ENCODE data around the gene AGRN.

AGRN gene

GRCh38 chr1:1069711-1070676, 50.1 kb downstream of the AGRN start:
- Histone ChIP-seq H3K79me2 (ENCODE audit: insufficient read depth, low read depth) (no peaks in the 10 kb centered on the region), H4K20me1 (ENCODE audit: insufficient read depth) (no peaks in the 10 kb centered on the region), H3K27me3 (ENCODE audit: insufficient read depth, low read depth) (peaks cover 73% of the 10 kb centered on the region), H3K4me3 (IDR thresholded peaks at IDR 0.05; ENCODE audit: insufficient read depth, low read depth, low read length) (no peak overlapping the region), H2AFZ (ENCODE audit: low read depth) (peak overlapping the region; percentile 55; the same call in 1 of the 2 replicates), H3K4me1 (ENCODE audit: low read depth, poor library complexity, severe bottlenecking) (peaks cover 26% of the 10 kb centered on the region), H3K27ac (no peak overlapping the region), H3K9ac (no peak overlapping the region), H3K4me2 (peak overlapping the region; percentile 68), H3K36me3 (ENCODE audit: insufficient read depth) (no peaks in the 10 kb centered on the region)
- TF ChIP-seq, protein P1, sequence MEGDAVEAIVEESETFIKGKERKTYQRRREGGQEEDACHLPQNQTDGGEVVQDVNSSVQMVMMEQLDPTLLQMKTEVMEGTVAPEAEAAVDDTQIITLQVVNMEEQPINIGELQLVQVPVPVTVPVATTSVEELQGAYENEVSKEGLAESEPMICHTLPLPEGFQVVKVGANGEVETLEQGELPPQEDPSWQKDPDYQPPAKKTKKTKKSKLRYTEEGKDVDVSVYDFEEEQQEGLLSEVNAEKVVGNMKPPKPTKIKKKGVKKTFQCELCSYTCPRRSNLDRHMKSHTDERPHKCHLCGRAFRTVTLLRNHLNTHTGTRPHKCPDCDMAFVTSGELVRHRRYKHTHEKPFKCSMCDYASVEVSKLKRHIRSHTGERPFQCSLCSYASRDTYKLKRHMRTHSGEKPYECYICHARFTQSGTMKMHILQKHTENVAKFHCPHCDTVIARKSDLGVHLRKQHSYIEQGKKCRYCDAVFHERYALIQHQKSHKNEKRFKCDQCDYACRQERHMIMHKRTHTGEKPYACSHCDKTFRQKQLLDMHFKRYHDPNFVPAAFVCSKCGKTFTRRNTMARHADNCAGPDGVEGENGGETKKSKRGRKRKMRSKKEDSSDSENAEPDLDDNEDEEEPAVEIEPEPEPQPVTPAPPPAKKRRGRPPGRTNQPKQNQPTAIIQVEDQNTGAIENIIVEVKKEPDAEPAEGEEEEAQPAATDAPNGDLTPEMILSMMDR (conservative IDR thresholded peaks at IDR 0.05; ENCODE audit: low read depth, low read length), result no peak

GRCh38 chr1:1071486-1072298, 51.8 kb downstream of the AGRN start:
- no peak overlapping the region for H3K4me2 ChIP-seq
- H3K4me1 ChIP-seq (ENCODE audit: low read depth, poor library complexity, severe bottlenecking), result peaks cover 26% of the 10 kb centered on the region
- no peaks in the 10 kb centered on the region for H4K20me1 ChIP-seq (ENCODE audit: insufficient read depth)
- no peaks in the 10 kb centered on the region for H3K36me3 ChIP-seq (ENCODE audit: insufficient read depth)
- no peak overlapping the region for H3K4me3 ChIP-seq (IDR thresholded peaks at IDR 0.05; ENCODE audit: insufficient read depth, low read depth, low read length)
- no peak overlapping the region for H3K27ac ChIP-seq
- TF ChIP-seq, protein P1 (conservative IDR thresholded peaks at IDR 0.05; ENCODE audit: low read depth, low read length), result no peak
- H2AFZ ChIP-seq (ENCODE audit: low read depth), result no peak overlapping the region
- no peak overlapping the region for H3K9ac ChIP-seq
- no peaks in the 10 kb centered on the region for H3K79me2 ChIP-seq (ENCODE audit: insufficient read depth, low read depth)
- H3K27me3 ChIP-seq (ENCODE audit: insufficient read depth, low read depth), result peaks cover 63% of the 10 kb centered on the region

- H3K36me3 ChIP-seq (ENCODE audit: insufficient read depth), result no peaks in the 10 kb centered on the region
- H3K27ac ChIP-seq, result no peak overlapping the region
- peaks cover 59% of the 10 kb centered on the region for H3K27me3 ChIP-seq (ENCODE audit: insufficient read depth, low read depth)
- H3K4me1 ChIP-seq (ENCODE audit: low read depth, poor library complexity, severe bottlenecking), result peaks cover 26% of the 10 kb centered on the region
- TF ChIP-seq, protein P1 (conservative IDR thresholded peaks at IDR 0.05; ENCODE audit: low read depth, low read length), result no peak
- no peak overlapping the region for H3K9ac ChIP-seq
- no peaks in the 10 kb centered on the region for H4K20me1 ChIP-seq (ENCODE audit: insufficient read depth)
- H3K4me2 ChIP-seq, result no peak overlapping the region
- H3K79me2 ChIP-seq (ENCODE audit: insufficient read depth, low read depth), result no peaks in the 10 kb centered on the region
- H3K4me3 ChIP-seq (IDR thresholded peaks at IDR 0.05; ENCODE audit: insufficient read depth, low read depth, low read length), result no peak overlapping the region
- no peak overlapping the region for H2AFZ ChIP-seq (ENCODE audit: low read depth)
Measured at GRCh38 chr1:1072299-1072848, 52.5 kb downstream of the AGRN start.

GRCh38 chr1:1072849-1073742, 53.2 kb downstream of the AGRN start:
- Histone ChIP-seq H3K4me2 (no peak overlapping the region), H3K4me3 (IDR thresholded peaks at IDR 0.05; ENCODE audit: insufficient read depth, low read depth, low read length) (no peak overlapping the region)

More at GRCh38 chr1:1072849-1073742, 53.2 kb downstream of the AGRN start:
- Histone ChIP-seq H3K27ac (no peak overlapping the region), H2AFZ (ENCODE audit: low read depth) (no peak overlapping the region), H4K20me1 (ENCODE audit: insufficient read depth) (no peaks in the 10 kb centered on the region), H3K4me1 (ENCODE audit: low read depth, poor library complexity, severe bottlenecking) (peaks cover 25% of the 10 kb centered on the region), H3K27me3 (ENCODE audit: insufficient read depth, low read depth) (peaks cover 53% of the 10 kb centered on the region), H3K9ac (no peak overlapping the region), H3K79me2 (ENCODE audit: insufficient read depth, low read depth) (no peaks in the 10 kb centered on the region), H3K36me3 (ENCODE audit: insufficient read depth) (no peaks in the 10 kb centered on the region)
- TF ChIP-seq, protein P1 (conservative IDR thresholded peaks at IDR 0.05; ENCODE audit: low read depth, low read length), result no peak
